Neuronal stem cell (in vitro differentiated cells): ENCODE results near the gene SEMA4F.
A peak's percentile ranks its signal among the peaks of the same experiment; 100 is the strongest.

ENCODE experiments used
- DNase-seq: peaks from one replicate; pipeline ENCODE4 v3.0.0-alpha.2; 2013; ENCODE audit warnings: low spot score
- H2AFZ ChIP-seq: one replicate; pipeline ENCODE4 v1.6.1; 2013; ENCODE audit warnings: mild to moderate bottlenecking, low read length, inconsistent platforms
- H2AK5ac ChIP-seq: 2 replicates; pipeline ENCODE4 v1.6.1; 2013; ENCODE audit warnings: low read depth, mild to moderate bottlenecking, inconsistent platforms, low read length, moderate library complexity, mixed read lengths
- H2BK120ac ChIP-seq: 2 replicates; pipeline ENCODE4 v1.6.1; 2013; ENCODE audit warnings: low read depth, mild to moderate bottlenecking, inconsistent platforms, low read length, moderate library complexity, mixed read lengths
- H2BK12ac ChIP-seq: one replicate; pipeline ENCODE4 v1.6.1; 2013; ENCODE audit warnings: low read length, inconsistent platforms
- H2BK15ac ChIP-seq: 2 replicates; pipeline ENCODE4 v1.6.1; 2013; ENCODE audit warnings: mild to moderate bottlenecking, low read length, inconsistent platforms, mixed read lengths
- H2BK5ac ChIP-seq: one replicate; pipeline ENCODE4 v1.6.1; 2013; ENCODE audit warnings: inconsistent platforms, mild to moderate bottlenecking, low read length, moderate library complexity
- H3K14ac ChIP-seq: one replicate; pipeline ENCODE4 v1.6.1; 2013; ENCODE audit warnings: low read length, inconsistent platforms
- H3K18ac ChIP-seq: 2 replicates; pipeline ENCODE4 v1.6.1; 2013; ENCODE audit warnings: low read length, inconsistent platforms
- H3K23ac ChIP-seq: 2 replicates; pipeline ENCODE4 v1.6.1; 2013; ENCODE audit warnings: low read depth, mild to moderate bottlenecking, mixed read lengths, low read length, inconsistent platforms; ENCODE audit not compliant: poor library complexity
- H3K27ac ChIP-seq: replicated peaks from 3 replicates; pipeline ENCODE4 v1.5.1; 2013; ENCODE audit warnings: low read length, inconsistent platforms
- H3K27me3 ChIP-seq, 3 experiments: 2 replicates each; pipeline ENCODE4 v1.6.1; 2013; ENCODE audit warnings: low read length in 3 of 3, mild to moderate bottlenecking in 2 of 3, inconsistent platforms in 1 of 3, low read depth in 1 of 3, mixed read lengths in 1 of 3, moderate library complexity in 1 of 3; ENCODE audit not compliant: control insufficient read depth in 3 of 3, insufficient read depth in 3 of 3
- H3K36me3 ChIP-seq, 2 donors: replicated peaks in 1 of 2; 2 replicates each; pipeline ENCODE4 v1.6.1; 2013; ENCODE audit warnings: low read length in 2 of 2; ENCODE audit not compliant: control insufficient read depth in 2 of 2, insufficient read depth in 2 of 2
- H3K4ac ChIP-seq: 2 replicates; pipeline ENCODE4 v1.6.1; 2013; ENCODE audit warnings: inconsistent platforms, mild to moderate bottlenecking, low read length, moderate library complexity
- H3K4me1 ChIP-seq, 2 donors: 1 replicate in 1 of 2; 2 replicates in 1 of 2; pipeline ENCODE4 v1.6.1; 2013; ENCODE audit warnings: low read length in 2 of 2, low read depth in 1 of 2; ENCODE audit not compliant: control insufficient read depth in 2 of 2, insufficient read depth in 1 of 2
- H3K4me2 ChIP-seq: one replicate; pipeline ENCODE4 v1.6.1; 2013; ENCODE audit warnings: mild to moderate bottlenecking, low read length, inconsistent platforms; ENCODE audit not compliant: insufficient read depth, poor library complexity, severe bottlenecking
- H3K4me3 ChIP-seq, 2 donors: 2 replicates each; pipeline ENCODE4 v1.5.1; 2013; ENCODE audit warnings: low read length in 2 of 2, mild to moderate bottlenecking in 2 of 2, inconsistent platforms in 1 of 2, moderate library complexity in 1 of 2
- H3K79me1 ChIP-seq: one replicate; pipeline ENCODE4 v1.6.1; 2013; ENCODE audit warnings: low read depth, mild to moderate bottlenecking, inconsistent platforms, low read length, moderate library complexity
- H3K9ac ChIP-seq: one replicate; pipeline ENCODE4 v1.6.1; 2013; ENCODE audit warnings: mild to moderate bottlenecking, low read depth, low read length, inconsistent platforms; ENCODE audit not compliant: poor library complexity
- H3K9me3 ChIP-seq, 2 donors: replicated peaks in 1 of 2; 2 replicates each; pipeline versions ENCODE3 to v1.6.1; 2013; ENCODE audit warnings: low read length in 2 of 2, mild to moderate bottlenecking in 2 of 2, inconsistent platforms in 1 of 2, low read depth in 1 of 2, mixed read lengths in 1 of 2, moderate library complexity in 1 of 2; ENCODE audit not compliant: control insufficient read depth in 2 of 2, insufficient read depth in 1 of 2
- H4K8ac ChIP-seq: one replicate; pipeline ENCODE4 v1.6.1; 2013; ENCODE audit warnings: low read depth, mild to moderate bottlenecking, inconsistent platforms, low read length, moderate library complexity
- H4K91ac ChIP-seq: one replicate; pipeline ENCODE4 v1.6.1; 2013; ENCODE audit warnings: low read length, low read depth, mild to moderate bottlenecking, inconsistent platforms; ENCODE audit not compliant: poor library complexity
- WGBS, 2 donors: extraction: QIAGEN DNeasy Blood & Tissue Kit; methylation state at CpG; one replicate each; pipeline ENCODE4 v1.1.7; 2013; ENCODE audit warnings: missing lambda C conversion rate in 2 of 2, mixed read lengths in 1 of 2; ENCODE audit not compliant: insufficient read length in 2 of 2, insufficient replicate concordance in 1 of 2; ENCODE audit errors: extremely low coverage in 2 of 2; 5-methylcytosine and 5-hydroxymethylcytosine counted together

The SEMA4F gene

DNA sequence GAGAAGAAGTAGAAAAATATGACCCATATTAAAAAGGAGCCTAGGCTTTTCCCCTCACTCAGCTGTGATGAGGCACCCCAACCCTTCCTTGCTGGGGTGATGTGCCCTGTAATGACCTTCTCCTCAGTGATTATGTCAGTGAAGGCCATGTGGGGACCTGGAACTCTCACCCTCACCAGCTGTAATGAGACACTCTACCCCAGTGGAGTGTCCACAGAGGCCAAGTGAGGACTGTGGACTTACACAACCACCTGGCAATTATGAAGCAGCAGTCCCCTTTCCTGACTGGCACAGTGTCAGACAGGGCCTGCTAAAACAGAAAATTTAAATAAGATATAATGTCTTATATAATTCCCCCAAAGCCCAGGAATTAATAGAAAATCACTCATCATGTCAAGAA is 54.2 kb downstream of the SEMA4F start:
- H2AK5ac ChIP-seq = no peak overlapping the region

DNA sequence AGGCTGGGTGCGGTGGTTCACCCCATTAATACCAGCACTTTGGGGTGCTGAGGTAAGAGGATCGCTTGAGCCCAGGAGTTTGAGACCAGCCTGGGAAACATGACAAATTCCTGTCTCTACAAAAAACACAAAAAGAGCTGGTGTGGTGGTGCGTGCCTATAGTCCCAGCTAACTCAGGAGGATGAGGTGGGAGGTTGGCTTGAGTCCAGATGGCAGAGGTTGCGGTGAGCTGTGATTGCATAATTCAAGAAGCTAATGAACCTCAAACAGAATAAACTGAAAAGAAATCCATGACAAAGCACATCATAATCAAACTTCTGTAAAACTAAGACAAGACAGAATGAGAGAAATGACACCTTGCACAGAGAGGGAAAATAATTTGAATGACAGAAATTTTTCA is 54.8 kb downstream of the SEMA4F start:
- no CpG with 5 or more reads among the region's 4 CpGs for WGBS, 2 donors
- Histone ChIP-seq H2AFZ (no peak overlapping the region), H3K4ac (no peak overlapping the region), H2BK120ac (no peak overlapping the region), H3K4me1 (no peaks in the 10 kb centered on the region), H3K23ac (no peak overlapping the region), H2BK5ac (no peak overlapping the region), H3K79me1 (no peaks in the 10 kb centered on the region), H3K27me3 (peaks cover 0 to 27% (median 0%) of the 10 kb centered on the region in 3 experiments), H2AK5ac (no peak overlapping the region), H2BK15ac (no peak overlapping the region), H3K4me2 (no peak overlapping the region), H3K9me3 (no peaks in the 10 kb centered on the region), H4K91ac (no peak overlapping the region), H3K4me3 (no peak overlapping the region), H2BK12ac (no peak overlapping the region), H3K9ac (no peak overlapping the region), H3K27ac (no peak overlapping the region), H3K36me3 (no peaks in the 10 kb centered on the region), H3K18ac (no peak overlapping the region), H4K8ac (no peak overlapping the region), H3K14ac (no peak overlapping the region)
- DNase-seq = no peak

More for the DNA sequence above, 54.2 kb downstream of the SEMA4F start:
- no peak overlapping the region for H3K27ac ChIP-seq
- H2BK120ac ChIP-seq = no peak overlapping the region
- no peak overlapping the region for H3K18ac ChIP-seq
- peaks cover 0 to 21% (median 0%) of the 10 kb centered on the region in 3 experiments for H3K27me3 ChIP-seq
- no peak overlapping the region for H3K4ac ChIP-seq
- no peak overlapping the region for H3K14ac ChIP-seq
- no peak overlapping the region for H3K4me3 ChIP-seq
- no peaks in the 10 kb centered on the region for H3K4me1 ChIP-seq
- no peak for DNase-seq
- H3K79me1 ChIP-seq = no peaks in the 10 kb centered on the region
- H4K8ac ChIP-seq = no peak overlapping the region
- no peaks in the 10 kb centered on the region for H3K9me3 ChIP-seq
- H2BK15ac ChIP-seq = no peak overlapping the region
- no peak overlapping the region for H2AFZ ChIP-seq
- H3K36me3 ChIP-seq = no peaks in the 10 kb centered on the region
- H3K9ac ChIP-seq = no peak overlapping the region
- no peak overlapping the region for H4K91ac ChIP-seq
- no peak overlapping the region for H3K4me2 ChIP-seq
- H3K23ac ChIP-seq = no peak overlapping the region
- no peak overlapping the region for H2BK5ac ChIP-seq
- H2BK12ac ChIP-seq = no peak overlapping the region

DNA sequence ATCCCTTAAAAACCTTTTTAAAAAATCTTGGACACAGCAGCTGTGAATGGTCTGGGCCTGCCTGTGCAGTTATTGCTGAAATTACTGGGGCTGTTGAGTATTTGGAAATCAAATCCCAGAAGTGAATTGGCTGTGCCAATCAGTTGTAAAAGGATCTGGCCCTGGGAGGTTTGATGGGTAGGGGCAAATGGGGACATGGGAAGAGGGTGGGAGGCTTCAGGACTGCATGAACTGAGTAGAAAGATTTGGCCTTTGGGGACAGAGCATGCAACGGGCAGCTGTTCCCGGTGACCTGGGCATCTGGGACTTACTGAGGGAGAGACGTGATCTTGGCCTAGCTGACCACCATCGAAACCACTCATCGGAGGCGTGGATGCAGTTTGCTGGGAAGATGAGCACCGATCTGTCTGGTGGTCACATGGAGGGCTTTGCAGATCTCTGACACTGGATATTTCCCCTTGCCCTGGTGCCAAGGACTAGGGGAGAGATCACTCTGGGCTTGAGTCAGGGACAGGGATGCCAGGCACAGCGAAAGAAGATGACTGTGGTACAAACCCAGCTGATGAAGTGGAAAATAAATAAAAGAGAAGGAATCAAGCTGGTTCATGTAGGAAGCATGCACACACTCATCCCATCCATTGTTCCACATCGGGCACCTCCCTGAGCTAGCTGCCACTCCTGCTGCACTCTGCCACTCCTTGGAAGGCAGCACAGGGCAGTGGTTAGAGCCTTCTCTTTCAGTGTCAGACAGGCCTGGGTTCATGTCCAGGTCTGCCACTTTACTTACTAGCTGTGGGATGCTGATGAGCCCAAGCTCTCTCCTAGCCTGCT is 58.4 kb downstream of the SEMA4F start:
- Histone ChIP-seq H3K79me1 (no peaks in the 10 kb centered on the region), H2AK5ac (no peak overlapping the region), H3K4ac (no peak overlapping the region), H3K4me3 (no peak overlapping the region), H3K18ac (no peak overlapping the region), H2BK12ac (no peak overlapping the region), H3K27me3 (peaks cover 0 to 23% (median 0%) of the 10 kb centered on the region in 3 experiments), H3K36me3 (no peaks in the 10 kb centered on the region), H3K4me2 (no peak overlapping the region), H3K9me3 (no peaks in the 10 kb centered on the region), H2AFZ (no peak overlapping the region), H2BK15ac (no peak overlapping the region), H4K8ac (no peak overlapping the region), H2BK5ac (no peak overlapping the region), H2BK120ac (no peak overlapping the region), H4K91ac (no peak overlapping the region), H3K14ac (no peak overlapping the region), H3K23ac (no peak overlapping the region), H3K27ac (no peak overlapping the region), H3K9ac (no peak overlapping the region), H3K4me1 (no peaks in the 10 kb centered on the region)
- no peak for DNase-seq
- WGBS, 2 donors = no CpG with 5 or more reads among the region's 9 CpGs

DNA sequence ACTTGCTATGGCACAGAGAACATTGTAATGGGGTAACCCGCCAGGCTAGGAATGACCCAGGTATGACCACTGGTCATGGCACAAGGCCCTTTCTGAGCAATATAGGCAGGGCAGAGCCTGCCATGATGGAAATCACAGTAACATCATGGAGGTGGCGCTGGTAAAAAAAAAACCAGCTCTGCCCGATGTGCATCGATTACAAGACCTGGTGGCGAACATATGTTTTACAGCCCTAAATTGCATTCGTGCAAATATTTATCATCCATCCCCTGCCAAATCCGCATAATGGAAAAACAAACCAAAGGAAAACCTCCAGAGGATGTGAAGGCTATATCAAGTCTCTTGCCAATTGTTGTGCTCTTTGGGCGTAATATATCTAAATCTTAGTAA is 60.6 kb downstream of the SEMA4F start:
- Histone ChIP-seq H3K27me3 (peaks cover 0 to 20% (median 0%) of the 10 kb centered on the region in 3 experiments), H3K14ac (no peak overlapping the region), H3K9me3 (no peaks in the 10 kb centered on the region), H2AFZ (peak overlapping the region; percentile 97), H3K4me1 (peaks cover 0 to 1% of the 10 kb centered on the region in 2 donors), H3K79me1 (no peaks in the 10 kb centered on the region), H2AK5ac (no peak overlapping the region), H3K27ac (no peak overlapping the region), H3K23ac (no peak overlapping the region), H2BK15ac (no peak overlapping the region), H3K4me2 (no peak overlapping the region), H3K36me3 (no peaks in the 10 kb centered on the region), H3K4ac (no peak overlapping the region), H2BK120ac (no peak overlapping the region), H4K8ac (no peak overlapping the region), H3K18ac (peak overlapping the region; percentile 36), H4K91ac (no peak overlapping the region), H2BK5ac (no peak overlapping the region), H2BK12ac (no peak overlapping the region), H3K4me3 (no peak overlapping the region), H3K9ac (no peak overlapping the region)
- no CpG with 5 or more reads among the region's 8 CpGs for WGBS, 2 donors
- DNase-seq = no peak
